DND-41 (cell line): ENCODE results near the gene KIRREL2.
A peak's percentile ranks its signal among the peaks of the same experiment; 100 is the strongest.

Experiments
- ATAC-seq: fragments of 200-7000 bp; cut with Tn5 transposase; 3 replicates; pipeline ENCODE4 v1.9.1; 2021; ENCODE audit warnings: low read depth; ENCODE audit not compliant: insufficient read depth
- DNase-seq: peaks from one replicate; pipeline ENCODE4 v3.0.0-alpha.2; 2020
- H2AFZ ChIP-seq: 2 replicates; pipeline ENCODE4 v1.6.0; 2012; ENCODE audit warnings: low read depth, low read length
- H3K27ac ChIP-seq: 2 replicates; pipeline ENCODE4 v1.5.1; 2012; ENCODE audit warnings: low read length, inconsistent platforms
- H3K27me3 ChIP-seq: fragments of 200-600 bp; sonication (generic); 2 replicates; pipeline ENCODE4 v1.6.0; 2012; ENCODE audit warnings: low read length, mild to moderate bottlenecking, inconsistent platforms; ENCODE audit not compliant: insufficient read depth, poor library complexity
- H3K36me3 ChIP-seq: 2 replicates; pipeline ENCODE4 v1.5.1; 2012; ENCODE audit warnings: low read length, inconsistent platforms; ENCODE audit not compliant: insufficient read depth
- H3K4me1 ChIP-seq: 2 replicates; pipeline ENCODE4 v1.5.1; 2012; ENCODE audit warnings: mild to moderate bottlenecking, low read length; ENCODE audit not compliant: insufficient read depth
- H3K4me2 ChIP-seq: 2 replicates; pipeline ENCODE4 v1.6.0; 2012; ENCODE audit warnings: mild to moderate bottlenecking, moderate library complexity, low read length, inconsistent platforms; ENCODE audit not compliant: insufficient read depth
- H3K4me3 ChIP-seq, 2 experiments: fragments of 200-600 bp in 1 of 2; shearing (Covaris generic) in 1 of 2; 2 replicates each; pipeline ENCODE4 v1.5.1; 2012 to 2016; ENCODE audit warnings: inconsistent platforms in 2 of 2, low read length in 2 of 2, mild to moderate bottlenecking in 2 of 2, low read depth in 1 of 2, moderate library complexity in 1 of 2
- H3K79me2 ChIP-seq: 2 replicates; pipeline ENCODE4 v1.6.0; 2012; ENCODE audit warnings: low read length, inconsistent platforms; ENCODE audit not compliant: insufficient read depth
- H3K9ac ChIP-seq: 2 replicates; pipeline ENCODE4 v1.6.0; 2012; ENCODE audit warnings: low read depth, mild to moderate bottlenecking, inconsistent platforms, low read length, moderate library complexity
- H3K9me3 ChIP-seq: 2 replicates; pipeline ENCODE4 v1.5.1; 2012; ENCODE audit warnings: low read length, moderate library complexity, mild to moderate bottlenecking, inconsistent platforms; ENCODE audit not compliant: insufficient read depth, severe bottlenecking
- H4K20me1 ChIP-seq: 2 replicates; pipeline ENCODE4 v1.6.0; 2012; ENCODE audit warnings: low read length; ENCODE audit not compliant: insufficient read depth
- CTCF ChIP-seq: IDR thresholded peaks from 2 replicates; pipeline ENCODE4 v1.5.1; 2012; ENCODE audit warnings: borderline replicate concordance, low read length, moderate library complexity, mild to moderate bottlenecking; ENCODE audit not compliant: poor library complexity, severe bottlenecking; ENCODE audit errors: extremely low read depth
- EZH2 ChIP-seq: IDR thresholded peaks from 3 replicates; pipeline ENCODE4 v1.6.1; 2012; ENCODE audit warnings: borderline replicate concordance, low read depth, mild to moderate bottlenecking, moderate library complexity, low read length, inconsistent platforms; ENCODE audit not compliant: severe bottlenecking

KIRREL2 gene

GRCh38 chr19:35862528-35862927 is 5.8 kb downstream of the KIRREL2 start:
- Histone ChIP-seq H2AFZ (no peak overlapping the region), H3K27me3 (peaks cover under 1% of the 10 kb centered on the region), H4K20me1 (no peaks in the 10 kb centered on the region), H3K4me3 (no peak overlapping the region), H3K9me3 (no peaks in the 10 kb centered on the region), H3K4me2 (no peak overlapping the region), H3K27ac (no peak overlapping the region), H3K9ac (no peak overlapping the region), H3K36me3 (no peaks in the 10 kb centered on the region), H3K79me2 (no peaks in the 10 kb centered on the region), H3K4me1 (peaks cover 1% of the 10 kb centered on the region)
- DNase-seq: no peak
- no peak for TF ChIP-seq EZH2
- TF ChIP-seq CTCF: no peak
- no peak for ATAC-seq

- no peaks in the 10 kb centered on the region for H4K20me1 ChIP-seq
- H3K36me3 ChIP-seq: no peaks in the 10 kb centered on the region
- no peak for DNase-seq
- no peak overlapping the region for H3K27ac ChIP-seq
- H3K4me3 ChIP-seq: no peak overlapping the region
- H3K4me1 ChIP-seq: peaks cover 2% of the 10 kb centered on the region
- no peak for ATAC-seq
- no peak overlapping the region for H2AFZ ChIP-seq
- H3K27me3 ChIP-seq: peaks cover 5% of the 10 kb centered on the region
- no peak overlapping the region for H3K4me2 ChIP-seq
- H3K79me2 ChIP-seq: no peaks in the 10 kb centered on the region
- TF ChIP-seq EZH2: no peak
- no peak for TF ChIP-seq CTCF
- no peaks in the 10 kb centered on the region for H3K9me3 ChIP-seq
- no peak overlapping the region for H3K9ac ChIP-seq
Measured at GRCh38 chr19:35863018-35863417, 6.3 kb downstream of the KIRREL2 start.

- DNase-seq: peak; percentile 70
- Histone ChIP-seq H3K36me3 (no peaks in the 10 kb centered on the region), H3K9me3 (no peaks in the 10 kb centered on the region), H3K4me3 (peak within 1 kb of the TSS in 1 of 2 experiments; percentile 39; a peak in 1 of 4 replicates), H4K20me1 (no peaks in the 10 kb centered on the region), H3K27me3 (peaks cover 14% of the 10 kb centered on the region), H3K79me2 (no peaks in the 10 kb centered on the region), H3K27ac (no peak within 1 kb of the TSS), H2AFZ (peak within 1 kb of the TSS; percentile 60), H3K4me2 (peak within 1 kb of the TSS; percentile 58), H3K4me1 (peaks cover 13% of the 10 kb centered on the region), H3K9ac (peak within 1 kb of the TSS; percentile 28; the same call in 1 of the 2 replicates)
- TF ChIP-seq EZH2 (no peak), CTCF (no peak)
- peak; percentile 94 for ATAC-seq
Measured at GRCh38 chr19:35868172-35868822, 11.6 kb downstream of the KIRREL2 start, which contains the start of gene APLP1. TSS of gene APLP1 (plus strand) at chr19:35868574. CDS start at chr19:35868637, 63 bp downstream.
